B cell (primary cell): Measurements from ENCODE around the gene CD300H. TPM values are rescaled to one million over a fixed set of nuclear protein-coding genes. Genes with fewer than 3 reads are reported as not detected.

ENCODE experiments used
- ATAC-seq: fragments of 200-7000 bp; cut with Tn5 transposase; one replicate; pipeline ENCODE4 v1.10.0; 2021; ENCODE audit warnings: low read depth, mild to moderate bottlenecking, moderate number of reproducible peaks, moderate library complexity
- CTCF ChIA-PET: fragments of 350-600 bp; sonication (Branson Sonifier 250); formaldehyde crosslinking; loops from one replicate; lab custom pipeline; 2021; ENCODE audit warnings: antibody characterized with exemption, inconsistent platforms; lab: Charles Lee
- POLR2A ChIA-PET: fragments of 350-600 bp; sonication (Branson Sonifier 250); formaldehyde crosslinking; loops from one replicate; lab custom pipeline; 2021; ENCODE audit warnings: antibody characterized with exemption; lab: Charles Lee
- DNase-seq: peaks from one replicate; pipeline ENCODE4 v3.0.0; 2013
- H2AFZ ChIP-seq: 2 replicates; pipeline ENCODE4 v1.6.1; 2012; ENCODE audit warnings: mild to moderate bottlenecking, low read depth, low read length; ENCODE audit not compliant: insufficient read depth, poor library complexity, severe bottlenecking
- H3K27ac ChIP-seq, 2 donors: 1 replicate in 1 of 2; 2 replicates in 1 of 2; pipeline ENCODE4 v1.5.1; 2012 to 2013; ENCODE audit warnings: low read length in 2 of 2, mild to moderate bottlenecking in 2 of 2, moderate library complexity in 1 of 2
- H3K27me3 ChIP-seq, 4 experiments: fragments of 200-600 bp in 1 of 4; sonication (generic) in 1 of 4; replicated peaks in 1 of 4; 1 replicate in 2 of 4; 2 replicates in 2 of 4; pipeline versions ENCODE4 v1.6.1 to v1.7.0; 2013 to 2016; ENCODE audit warnings: low read length in 3 of 4, mild to moderate bottlenecking in 2 of 4, mixed read lengths in 1 of 4, moderate library complexity in 1 of 4; ENCODE audit not compliant: insufficient read depth in 4 of 4, control insufficient read depth in 3 of 4; ENCODE audit errors: control extremely low read depth in 1 of 4
- H3K36me3 ChIP-seq, 2 experiments: replicated peaks in 1 of 2; 1 replicate in 1 of 2; 2 replicates in 1 of 2; pipeline versions ENCODE4 v1.6.1 to v1.7.1; 2013; ENCODE audit warnings: low read length in 1 of 2; ENCODE audit not compliant: insufficient read depth in 2 of 2, control insufficient read depth in 1 of 2; ENCODE audit errors: control extremely low read depth in 1 of 2, extremely low read depth in 1 of 2
- H3K4me1 ChIP-seq, 2 donors: fragments of 200-600 bp in 1 of 2; sonication (generic) in 1 of 2; 1 replicate in 1 of 2; 2 replicates in 1 of 2; pipeline versions ENCODE4 v1.5.1 to v1.6.1; 2013 to 2017; ENCODE audit warnings: low read length in 2 of 2; ENCODE audit not compliant: control insufficient read depth in 2 of 2, insufficient read depth in 2 of 2
- H3K4me2 ChIP-seq: replicated peaks from 2 replicates; pipeline ENCODE3; 2012; ENCODE audit warnings: mild to moderate bottlenecking, low read depth, low read length; ENCODE audit not compliant: poor library complexity, severe bottlenecking
- H3K4me3 ChIP-seq, 5 experiments: fragments of 200-600 bp in 1 of 5; sonication (generic) in 1 of 5; 1 replicate in 3 of 5; 2 replicates in 2 of 5; pipeline versions ENCODE4 v1.5.1 to v1.7.0; 2011 to 2016; ENCODE audit warnings: low read length in 4 of 5, mild to moderate bottlenecking in 4 of 5, low read depth in 2 of 5, control low read depth in 1 of 5, moderate library complexity in 1 of 5; ENCODE audit not compliant: insufficient read depth in 1 of 5; ENCODE audit errors: control extremely low read depth in 1 of 5, extremely low read depth in 1 of 5
- H3K79me2 ChIP-seq: fragments of 200-600 bp; sonication (generic); one replicate; pipeline ENCODE4 v1.6.0; 2016; ENCODE audit warnings: low read length; ENCODE audit not compliant: control insufficient read depth, insufficient read depth
- H3K9ac ChIP-seq: fragments of 200-600 bp; sonication (generic); 2 replicates; pipeline ENCODE4 v1.6.1; 2017; ENCODE audit warnings: mild to moderate bottlenecking, low read length, moderate library complexity
- H3K9me3 ChIP-seq, 3 donors: one replicate each; pipeline versions ENCODE4 v1.6.1 to v1.7.1; 2013; ENCODE audit warnings: low read length in 2 of 3; ENCODE audit not compliant: control insufficient read depth in 2 of 3, insufficient read depth in 1 of 3; ENCODE audit errors: control extremely low read depth in 1 of 3
- H4K20me1 ChIP-seq: 2 replicates; pipeline ENCODE4 v1.6.0; 2012; ENCODE audit warnings: mild to moderate bottlenecking, low read length; ENCODE audit not compliant: insufficient read depth, control insufficient read depth, poor library complexity, severe bottlenecking
- H3K27ac Mint-ChIP-seq: one replicate; pipeline ENCODE4 v1.8.0; 2021; ENCODE audit warnings: mixed read lengths
- H3K27me3 Mint-ChIP-seq: one replicate; pipeline ENCODE4 v1.8.0; 2021; ENCODE audit warnings: mixed read lengths
- H3K4me1 Mint-ChIP-seq: one replicate; pipeline ENCODE4 v1.8.0; 2021; ENCODE audit warnings: mixed read lengths
- H3K4me3 Mint-ChIP-seq: one replicate; pipeline ENCODE4 v1.8.0; 2021; ENCODE audit warnings: mixed read lengths
- H3K9me3 Mint-ChIP-seq: one replicate; pipeline ENCODE4 v1.8.0; 2022; ENCODE audit warnings: mixed read lengths; ENCODE audit not compliant: insufficient read depth
- CTCF ChIP-seq: fragments of 200-600 bp; IDR thresholded peaks from one replicate; pipeline ENCODE4 v1.8.0; 2022; ENCODE audit warnings: antibody characterized with exemption, mild to moderate bottlenecking
- EZH2 ChIP-seq: IDR thresholded peaks from 2 replicates; pipeline ENCODE4 v1.6.1; 2012; ENCODE audit warnings: borderline replicate concordance, low read depth, mild to moderate bottlenecking, moderate library complexity, low read length; ENCODE audit not compliant: insufficient read depth, poor library complexity, severe bottlenecking
- WGBS: methylation state at CpG from one replicate; pipeline ENCODE4 v1.1.5; 2013; ENCODE audit warnings: missing lambda C conversion rate; ENCODE audit not compliant: insufficient coverage; 5-methylcytosine and 5-hydroxymethylcytosine counted together
- intact Hi-C: fragments of 100-400 bp; cut with micrococcal nuclease; formaldehyde crosslinking; loops from one replicate; pipeline ENCODE4 v1.10.0; 2022
- polyA plus RNA-seq: library from polyadenylated mRNA; depleted of rRNA; stranded (reverse); fragments of >200 nt; gene quantifications from 2 replicates; pipeline ENCODE4 v1.2.3, GENCODE V29; 2012
- total RNA-seq, 2 donors: library from RNA; stranded (reverse); fragments of 120-200 nt in 1 of 2; gene quantifications; 1 replicate in 1 of 2; 2 replicates in 1 of 2; pipeline versions ENCODE4 v1.2.3 to v1.2.4, GENCODE V29; 2013 to 2022

CD300H gene
- total and polyA plus RNA-seq, 2 donors (not counting 1 experiment from before 2014, with no cell fraction given), result 0.58 TPM; not detected in 1

- no peak overlapping the region for H2AFZ ChIP-seq
- DNase-seq (no peak), ATAC-seq (no peak)
- H3K27me3 ChIP-seq, result peaks cover 0 to 51% (median 11%) of the 10 kb centered on the region in 4 experiments
- CTCF ChIA-PET, result interaction anchor here (0.7 to 4.6 kb wide), 2 partner anchors 90 to 169 kb away, joined by 3 to 46 read pairs; partner anchors contain the start of gene RAB37
- no peaks in the 10 kb centered on the region for H3K9me3 Mint-ChIP-seq
- no peaks in the 10 kb centered on the region for H4K20me1 ChIP-seq
- POLR2A ChIA-PET, result no interaction called here
- H3K4me1 ChIP-seq, result peaks cover 15 to 18% of the 10 kb centered on the region in 2 donors
- H3K9ac ChIP-seq, result no peak overlapping the region
- H3K9me3 ChIP-seq, result peaks cover 0 to 3% (median 0%) of the 10 kb centered on the region in 3 donors
- no peaks in the 10 kb centered on the region for H3K36me3 ChIP-seq
- H3K4me1 Mint-ChIP-seq, result peaks cover 5% of the 10 kb centered on the region
- H3K27ac ChIP-seq, result no peak overlapping the region
- TF ChIP-seq EZH2, result no peak
- TF ChIP-seq CTCF, result no peak
- H3K27ac Mint-ChIP-seq, result no peak overlapping the region
- no peaks in the 10 kb centered on the region for H3K79me2 ChIP-seq
- no peak overlapping the region for H3K4me3 ChIP-seq
- no peak overlapping the region for H3K4me2 ChIP-seq
- no peak overlapping the region for H3K4me3 Mint-ChIP-seq
- H3K27me3 Mint-ChIP-seq, result peaks cover 58% of the 10 kb centered on the region
- intact Hi-C loops, result loop anchor here (5.0 kb wide), 1 partner anchor 294 kb away; no protein-coding TSS in a partner anchor
- 89% methylated on average over 3 of the region's 4 CpGs for WGBS
These were observed 981 bp upstream of the CD300H start for GRCh38 chr17:74568106-74568873.
